Measurements from ENCODE around the gene EIF6. TPM values are rescaled to one million over a fixed set of nuclear protein-coding genes. Genes with fewer than 3 reads are reported as not detected.
A peak's percentile ranks its signal among the peaks of the same experiment; 100 is the strongest.

The EIF6 gene
- 10 to 100 TPM; 34.2 to 48.3 (median 47.4) TPM for total RNA-seq

DNA sequence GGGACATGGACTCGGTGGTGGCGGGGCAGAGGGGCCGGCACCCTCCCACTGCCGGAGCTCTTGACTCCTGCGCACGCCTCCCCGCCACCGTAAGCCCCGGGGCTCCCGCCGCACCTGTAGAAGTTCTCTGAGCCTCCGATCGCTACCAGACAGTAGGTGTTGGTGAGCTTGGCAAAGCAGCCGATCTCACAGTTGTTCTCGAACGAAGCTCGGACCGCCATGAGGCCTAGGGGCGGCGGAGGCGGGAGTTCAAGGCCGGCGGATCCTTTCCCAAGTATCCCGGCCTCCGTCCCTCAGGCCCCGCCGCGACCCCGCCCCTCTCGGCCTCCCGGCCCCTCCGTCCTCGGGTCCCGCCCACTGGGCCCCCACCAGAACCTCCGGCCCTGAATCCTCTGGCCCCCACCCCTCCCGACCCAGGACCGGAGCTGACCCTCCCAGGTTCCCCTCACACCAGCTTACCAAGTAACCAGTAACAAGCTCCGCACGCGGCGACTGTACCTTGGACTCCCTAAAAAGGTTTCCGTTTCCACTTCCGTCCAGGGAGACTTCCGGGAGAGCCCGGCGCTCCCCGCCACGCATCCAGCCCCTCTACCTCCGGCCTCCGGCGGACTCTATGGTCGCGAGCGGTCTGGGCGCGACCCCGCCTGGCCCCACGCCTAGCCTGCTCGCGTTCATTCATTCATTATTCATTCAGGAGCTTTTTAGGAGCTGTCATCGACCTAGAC lies at the start of gene EIF6:
Gene EIF6 (minus strand): TSS at position 506 of the 725 bp plus-strand sequence. CDS start 285 bp downstream, at position 221.
- in situ Hi-C loops (cut with MboI; ENCODE audit: low sequenced_read_pairs in 4 of 4) = no loop called here
- ATAC-seq (peak; percentile 85 to 90), DNase-seq (peak; percentile 57 to 72)
- Histone ChIP-seq H3K4me3 (peak within 1 kb of the TSS; percentile 85 to 96 (median 91)), H3K4me1 (peaks cover 7 to 11% of the 10 kb centered on the region in 2 donors), H3K27ac (peak within 1 kb of the TSS; percentile 82 to 90 (median 86)), H3K36me3 (peaks cover 0 to 14% of the 10 kb centered on the region in 2 donors), H3K9me3 (no peaks in the 10 kb centered on the region), H3K27me3 (no peaks in the 10 kb centered on the region)
- TF ChIP-seq, protein P1, sequence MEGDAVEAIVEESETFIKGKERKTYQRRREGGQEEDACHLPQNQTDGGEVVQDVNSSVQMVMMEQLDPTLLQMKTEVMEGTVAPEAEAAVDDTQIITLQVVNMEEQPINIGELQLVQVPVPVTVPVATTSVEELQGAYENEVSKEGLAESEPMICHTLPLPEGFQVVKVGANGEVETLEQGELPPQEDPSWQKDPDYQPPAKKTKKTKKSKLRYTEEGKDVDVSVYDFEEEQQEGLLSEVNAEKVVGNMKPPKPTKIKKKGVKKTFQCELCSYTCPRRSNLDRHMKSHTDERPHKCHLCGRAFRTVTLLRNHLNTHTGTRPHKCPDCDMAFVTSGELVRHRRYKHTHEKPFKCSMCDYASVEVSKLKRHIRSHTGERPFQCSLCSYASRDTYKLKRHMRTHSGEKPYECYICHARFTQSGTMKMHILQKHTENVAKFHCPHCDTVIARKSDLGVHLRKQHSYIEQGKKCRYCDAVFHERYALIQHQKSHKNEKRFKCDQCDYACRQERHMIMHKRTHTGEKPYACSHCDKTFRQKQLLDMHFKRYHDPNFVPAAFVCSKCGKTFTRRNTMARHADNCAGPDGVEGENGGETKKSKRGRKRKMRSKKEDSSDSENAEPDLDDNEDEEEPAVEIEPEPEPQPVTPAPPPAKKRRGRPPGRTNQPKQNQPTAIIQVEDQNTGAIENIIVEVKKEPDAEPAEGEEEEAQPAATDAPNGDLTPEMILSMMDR (IDR thresholded peaks at IDR 0.05 in 4 of 5, conservative IDR thresholded peaks at IDR 0.05 in 1 of 5) = no peak
- peak in 1 of 2 donors; percentile 40 for TF ChIP-seq POLR2A (IDR thresholded peaks at IDR 0.05)
- intact Hi-C loops (cut with DNase I; ENCODE audit: low total_unique reads) = loop anchor here (5.0 kb wide), 1 partner anchor 128 kb away; the partner anchor contains the start of gene UQCC1

DNA sequence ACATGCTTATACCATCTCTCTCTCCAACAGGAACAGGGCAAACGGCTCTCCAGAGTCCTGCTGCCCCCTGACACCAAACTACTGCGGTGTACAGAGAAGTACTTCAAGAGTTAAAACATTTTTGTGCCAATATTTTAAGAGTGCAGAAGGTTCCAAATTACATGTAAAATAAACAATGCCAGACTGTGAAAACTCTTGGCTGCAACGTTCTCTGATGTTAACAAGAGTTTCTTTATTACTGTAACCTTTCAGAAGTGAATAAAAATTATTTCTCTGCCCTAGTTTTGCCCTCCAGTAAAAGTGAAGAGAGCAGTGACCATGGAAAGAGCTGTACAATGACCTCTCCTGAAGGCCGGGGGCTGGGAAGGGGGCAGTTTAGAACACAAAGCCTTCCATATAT lies 49.0 kb upstream of the EIF6 start:
- Histone ChIP-seq H3K4me3 (no peak overlapping the region), H3K4me1 (no peaks in the 10 kb centered on the region), H3K36me3 (no peaks in the 10 kb centered on the region), H3K9me3 (no peaks in the 10 kb centered on the region), H3K27me3 (no peaks in the 10 kb centered on the region), H3K27ac (no peak overlapping the region)
- ATAC-seq (no peak), DNase-seq (no peak)
- intact Hi-C loops (cut with DNase I; ENCODE audit: low total_unique reads) (no loop called here), in situ Hi-C loops (cut with MboI; ENCODE audit: low sequenced_read_pairs in 4 of 4) (no loop called here)
- TF ChIP-seq POLR2A (IDR thresholded peaks at IDR 0.05) = no peak
- TF ChIP-seq, protein P1 (IDR thresholded peaks at IDR 0.05 in 4 of 5, conservative IDR thresholded peaks at IDR 0.05 in 1 of 5) = no peak

DNA sequence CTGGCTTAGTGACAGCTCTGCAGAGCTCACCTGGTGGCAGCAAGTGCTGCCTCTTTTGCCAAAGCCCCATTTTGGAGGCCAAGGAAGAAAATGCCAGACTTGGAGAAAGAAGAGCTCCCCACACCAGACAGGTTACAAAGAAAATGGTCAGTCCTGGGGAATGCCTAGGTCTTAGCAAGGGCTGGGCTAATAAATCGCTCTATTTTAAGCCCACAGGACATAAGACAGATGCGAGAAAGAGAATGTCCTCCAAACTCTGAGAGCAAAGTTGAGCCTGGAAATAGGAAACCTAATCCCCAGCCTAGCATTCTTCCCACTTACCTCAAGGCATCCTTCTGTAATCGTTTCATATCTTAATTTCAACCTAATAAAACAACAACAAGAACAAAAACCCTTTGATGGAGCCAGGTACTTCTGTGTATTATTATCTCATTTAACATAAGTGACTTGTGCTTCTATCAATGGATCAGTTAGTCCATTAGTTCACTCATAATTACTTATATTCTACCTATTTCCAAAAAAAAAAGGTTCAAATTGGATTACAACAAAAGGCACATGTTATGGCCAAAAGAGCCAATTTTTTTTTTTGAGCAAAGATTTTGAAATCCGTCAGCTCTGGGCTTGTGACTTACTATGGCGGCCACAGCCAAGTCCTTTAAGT lies 48.1 kb upstream of the EIF6 start:
- Histone ChIP-seq H3K27me3 (no peaks in the 10 kb centered on the region), H3K4me3 (no peak overlapping the region), H3K36me3 (no peaks in the 10 kb centered on the region), H3K4me1 (peaks cover 0 to under 1% of the 10 kb centered on the region in 2 donors), H3K9me3 (no peaks in the 10 kb centered on the region), H3K27ac (no peak overlapping the region)
- no peak for ATAC-seq
- TF ChIP-seq, protein P1 (IDR thresholded peaks at IDR 0.05 in 4 of 5, conservative IDR thresholded peaks at IDR 0.05 in 1 of 5) = no peak
- DNase-seq = no peak
- in situ Hi-C loops (cut with MboI; ENCODE audit: low sequenced_read_pairs in 4 of 4) = no loop called here
- intact Hi-C loops (cut with DNase I; ENCODE audit: low total_unique reads) = no loop called here

DNA sequence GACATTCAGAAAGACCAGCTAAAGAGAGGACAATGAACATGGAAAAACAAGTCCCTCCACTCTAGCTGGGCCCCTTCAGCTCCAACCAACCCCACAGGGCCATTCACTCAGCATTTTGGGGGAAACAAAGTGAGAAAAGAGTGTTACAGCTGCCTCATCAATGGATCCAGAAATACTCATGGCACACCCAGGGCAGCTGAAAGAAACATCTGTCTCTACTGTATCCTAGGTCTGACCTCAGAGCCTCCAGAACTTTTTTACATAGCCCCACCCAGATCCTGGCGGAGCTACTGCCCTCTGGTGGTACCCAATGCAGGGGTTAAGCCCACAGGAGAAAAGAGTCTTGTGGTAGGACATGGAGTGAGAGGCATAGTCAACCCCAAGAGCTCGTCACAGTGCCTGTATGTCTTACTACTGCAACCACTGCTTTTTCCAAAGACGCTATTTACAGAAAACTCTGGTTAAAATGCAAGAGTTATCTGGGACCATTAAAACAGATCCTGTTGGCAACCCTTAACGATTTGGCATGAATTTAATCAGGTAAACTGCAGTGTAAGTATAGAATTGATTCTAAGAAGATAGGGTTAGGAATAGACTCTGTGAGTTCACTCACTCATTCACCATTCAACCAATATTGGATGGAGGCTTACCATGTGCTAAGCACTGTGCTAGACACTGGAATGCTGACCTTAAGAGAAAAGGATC lies 45.0 kb upstream of the EIF6 start:
- ATAC-seq = peak in 1 of 2 donors; percentile 61
- peak in 1 of 2 donors; percentile 44 for DNase-seq

More for the DNA sequence above, 45.0 kb upstream of the EIF6 start:
- in situ Hi-C loops (cut with MboI; ENCODE audit: low sequenced_read_pairs in 4 of 4) = no loop called here
- peaks cover 8 to 25% of the 10 kb centered on the region in 2 donors for H3K4me1 ChIP-seq
- H3K27ac ChIP-seq = no peak overlapping the region
- no peaks in the 10 kb centered on the region for H3K36me3 ChIP-seq
- intact Hi-C loops (cut with DNase I; ENCODE audit: low total_unique reads) = no loop called here
- no peaks in the 10 kb centered on the region for H3K9me3 ChIP-seq
- no peaks in the 10 kb centered on the region for H3K27me3 ChIP-seq
- H3K4me3 ChIP-seq = no peak overlapping the region
- TF ChIP-seq POLR2A (IDR thresholded peaks at IDR 0.05) = no peak
- TF ChIP-seq, protein P1 (IDR thresholded peaks at IDR 0.05 in 4 of 5, conservative IDR thresholded peaks at IDR 0.05 in 1 of 5) = peak; percentile 40 to 57 (median 45)
